ENCODE measurements around the gene OTOS. TPM values are rescaled to one million over a fixed set of nuclear protein-coding genes. Genes with fewer than 3 reads are reported as not detected.

The OTOS gene
- total and polyA plus RNA-seq, 9 of the 15 experiments (the other 6 are each of a cell fraction or from before 2014, with no cell fraction given): not detected

DNA sequence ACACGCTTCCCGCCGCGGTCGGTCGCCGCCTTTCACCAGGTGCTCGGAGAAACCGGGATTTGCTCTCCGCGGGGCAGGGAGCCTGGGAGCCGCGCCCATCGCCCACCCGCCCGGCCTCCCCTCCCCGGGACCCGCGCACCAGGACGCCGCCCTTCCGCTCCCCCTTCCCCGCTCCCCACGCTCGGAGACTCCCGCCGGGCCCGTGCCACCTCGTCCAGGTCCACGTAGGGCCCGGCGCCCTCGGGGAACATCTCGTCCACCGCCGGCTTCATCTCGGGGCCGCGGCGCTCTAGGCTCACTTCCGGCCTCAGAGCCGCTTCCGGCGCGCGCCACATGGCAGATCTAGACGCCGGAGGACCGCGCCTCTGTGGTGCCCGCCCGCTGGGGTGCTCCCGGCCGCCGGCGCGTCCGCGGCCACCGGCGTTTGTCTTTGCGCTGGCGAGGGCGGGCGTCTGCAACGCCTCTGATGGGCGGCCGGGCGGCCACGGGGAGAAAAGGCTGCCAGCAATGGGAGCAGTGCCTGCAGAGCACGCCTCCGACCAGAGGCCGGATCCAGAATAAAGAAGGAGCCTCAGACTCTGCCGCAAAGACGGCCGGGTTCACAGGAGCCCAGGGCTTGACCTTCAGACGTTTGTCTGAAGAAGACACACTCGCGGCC, 4.3 kb downstream of the OTOS start, which contains the start of gene COPS9 (continued):
- TF ChIP-seq, protein P1, sequence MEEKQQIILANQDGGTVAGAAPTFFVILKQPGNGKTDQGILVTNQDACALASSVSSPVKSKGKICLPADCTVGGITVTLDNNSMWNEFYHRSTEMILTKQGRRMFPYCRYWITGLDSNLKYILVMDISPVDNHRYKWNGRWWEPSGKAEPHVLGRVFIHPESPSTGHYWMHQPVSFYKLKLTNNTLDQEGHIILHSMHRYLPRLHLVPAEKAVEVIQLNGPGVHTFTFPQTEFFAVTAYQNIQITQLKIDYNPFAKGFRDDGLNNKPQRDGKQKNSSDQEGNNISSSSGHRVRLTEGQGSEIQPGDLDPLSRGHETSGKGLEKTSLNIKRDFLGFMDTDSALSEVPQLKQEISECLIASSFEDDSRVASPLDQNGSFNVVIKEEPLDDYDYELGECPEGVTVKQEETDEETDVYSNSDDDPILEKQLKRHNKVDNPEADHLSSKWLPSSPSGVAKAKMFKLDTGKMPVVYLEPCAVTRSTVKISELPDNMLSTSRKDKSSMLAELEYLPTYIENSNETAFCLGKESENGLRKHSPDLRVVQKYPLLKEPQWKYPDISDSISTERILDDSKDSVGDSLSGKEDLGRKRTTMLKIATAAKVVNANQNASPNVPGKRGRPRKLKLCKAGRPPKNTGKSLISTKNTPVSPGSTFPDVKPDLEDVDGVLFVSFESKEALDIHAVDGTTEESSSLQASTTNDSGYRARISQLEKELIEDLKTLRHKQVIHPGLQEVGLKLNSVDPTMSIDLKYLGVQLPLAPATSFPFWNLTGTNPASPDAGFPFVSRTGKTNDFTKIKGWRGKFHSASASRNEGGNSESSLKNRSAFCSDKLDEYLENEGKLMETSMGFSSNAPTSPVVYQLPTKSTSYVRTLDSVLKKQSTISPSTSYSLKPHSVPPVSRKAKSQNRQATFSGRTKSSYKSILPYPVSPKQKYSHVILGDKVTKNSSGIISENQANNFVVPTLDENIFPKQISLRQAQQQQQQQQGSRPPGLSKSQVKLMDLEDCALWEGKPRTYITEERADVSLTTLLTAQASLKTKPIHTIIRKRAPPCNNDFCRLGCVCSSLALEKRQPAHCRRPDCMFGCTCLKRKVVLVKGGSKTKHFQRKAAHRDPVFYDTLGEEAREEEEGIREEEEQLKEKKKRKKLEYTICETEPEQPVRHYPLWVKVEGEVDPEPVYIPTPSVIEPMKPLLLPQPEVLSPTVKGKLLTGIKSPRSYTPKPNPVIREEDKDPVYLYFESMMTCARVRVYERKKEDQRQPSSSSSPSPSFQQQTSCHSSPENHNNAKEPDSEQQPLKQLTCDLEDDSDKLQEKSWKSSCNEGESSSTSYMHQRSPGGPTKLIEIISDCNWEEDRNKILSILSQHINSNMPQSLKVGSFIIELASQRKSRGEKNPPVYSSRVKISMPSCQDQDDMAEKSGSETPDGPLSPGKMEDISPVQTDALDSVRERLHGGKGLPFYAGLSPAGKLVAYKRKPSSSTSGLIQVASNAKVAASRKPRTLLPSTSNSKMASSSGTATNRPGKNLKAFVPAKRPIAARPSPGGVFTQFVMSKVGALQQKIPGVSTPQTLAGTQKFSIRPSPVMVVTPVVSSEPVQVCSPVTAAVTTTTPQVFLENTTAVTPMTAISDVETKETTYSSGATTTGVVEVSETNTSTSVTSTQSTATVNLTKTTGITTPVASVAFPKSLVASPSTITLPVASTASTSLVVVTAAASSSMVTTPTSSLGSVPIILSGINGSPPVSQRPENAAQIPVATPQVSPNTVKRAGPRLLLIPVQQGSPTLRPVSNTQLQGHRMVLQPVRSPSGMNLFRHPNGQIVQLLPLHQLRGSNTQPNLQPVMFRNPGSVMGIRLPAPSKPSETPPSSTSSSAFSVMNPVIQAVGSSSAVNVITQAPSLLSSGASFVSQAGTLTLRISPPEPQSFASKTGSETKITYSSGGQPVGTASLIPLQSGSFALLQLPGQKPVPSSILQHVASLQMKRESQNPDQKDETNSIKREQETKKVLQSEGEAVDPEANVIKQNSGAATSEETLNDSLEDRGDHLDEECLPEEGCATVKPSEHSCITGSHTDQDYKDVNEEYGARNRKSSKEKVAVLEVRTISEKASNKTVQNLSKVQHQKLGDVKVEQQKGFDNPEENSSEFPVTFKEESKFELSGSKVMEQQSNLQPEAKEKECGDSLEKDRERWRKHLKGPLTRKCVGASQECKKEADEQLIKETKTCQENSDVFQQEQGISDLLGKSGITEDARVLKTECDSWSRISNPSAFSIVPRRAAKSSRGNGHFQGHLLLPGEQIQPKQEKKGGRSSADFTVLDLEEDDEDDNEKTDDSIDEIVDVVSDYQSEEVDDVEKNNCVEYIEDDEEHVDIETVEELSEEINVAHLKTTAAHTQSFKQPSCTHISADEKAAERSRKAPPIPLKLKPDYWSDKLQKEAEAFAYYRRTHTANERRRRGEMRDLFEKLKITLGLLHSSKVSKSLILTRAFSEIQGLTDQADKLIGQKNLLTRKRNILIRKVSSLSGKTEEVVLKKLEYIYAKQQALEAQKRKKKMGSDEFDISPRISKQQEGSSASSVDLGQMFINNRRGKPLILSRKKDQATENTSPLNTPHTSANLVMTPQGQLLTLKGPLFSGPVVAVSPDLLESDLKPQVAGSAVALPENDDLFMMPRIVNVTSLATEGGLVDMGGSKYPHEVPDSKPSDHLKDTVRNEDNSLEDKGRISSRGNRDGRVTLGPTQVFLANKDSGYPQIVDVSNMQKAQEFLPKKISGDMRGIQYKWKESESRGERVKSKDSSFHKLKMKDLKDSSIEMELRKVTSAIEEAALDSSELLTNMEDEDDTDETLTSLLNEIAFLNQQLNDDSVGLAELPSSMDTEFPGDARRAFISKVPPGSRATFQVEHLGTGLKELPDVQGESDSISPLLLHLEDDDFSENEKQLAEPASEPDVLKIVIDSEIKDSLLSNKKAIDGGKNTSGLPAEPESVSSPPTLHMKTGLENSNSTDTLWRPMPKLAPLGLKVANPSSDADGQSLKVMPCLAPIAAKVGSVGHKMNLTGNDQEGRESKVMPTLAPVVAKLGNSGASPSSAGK (IDR thresholded peaks at IDR 0.05): peak; percentile 64; the same call in 1 of the 2 replicates
- TF ChIP-seq PCBP1 (IDR thresholded peaks at IDR 0.05; ENCODE audit: low read depth, low read length, poor library complexity, severe bottlenecking): peak; percentile 44
- TF ChIP-seq, protein P2, sequence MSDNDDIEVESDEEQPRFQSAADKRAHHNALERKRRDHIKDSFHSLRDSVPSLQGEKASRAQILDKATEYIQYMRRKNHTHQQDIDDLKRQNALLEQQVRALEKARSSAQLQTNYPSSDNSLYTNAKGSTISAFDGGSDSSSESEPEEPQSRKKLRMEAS (CRISPR knock-in tag; IDR thresholded peaks at IDR 0.05): peak; percentile 83
- peak; percentile 36; the same call in 1 of the 2 replicates for TF ChIP-seq MBD2 (IDR thresholded peaks at IDR 0.05; ENCODE audit: borderline replicate concordance, low read depth)
- peak; percentile 90 for TF ChIP-seq ETV5 (CRISPR knock-in tag; IDR thresholded peaks at IDR 0.05; ENCODE audit: low read depth)
- TF ChIP-seq ZNF707 (CRISPR knock-in tag; conservative IDR thresholded peaks at IDR 0.05): no peak
